NCI-H2029 (cell line): Measurements from ENCODE around the gene SEMA4A.
"Not testable (repeated sequence)": the region's sequence is repeated elsewhere in the genome, so short reads cannot be mapped to it uniquely, and the experiment has no call there.

ENCODE experiments used
- DNase-seq: peaks from one replicate; lab custom pipeline; 2025; lab: John Stamatoyannopoulos, UW

Gene SEMA4A

GRCh38 chr1:156194300-156194652 lies 40.9 kb downstream of the SEMA4A start:
- DNase-seq, result no peak

- DNase-seq, result no peak
Measured at GRCh38 chr1:156195853-156196252, 42.5 kb downstream of the SEMA4A start.

GRCh38 chr1:156196445-156196844 lies 43.1 kb downstream of the SEMA4A start:
- no peak for DNase-seq

GRCh38 chr1:156198831-156199349 lies 45.5 kb downstream of the SEMA4A start:
- DNase-seq, result no peak

GRCh38 chr1:156200044-156200443 lies 46.7 kb downstream of the SEMA4A start:
- no peak for DNase-seq

- no peak for DNase-seq
Measured at GRCh38 chr1:156203331-156203730, 49.9 kb downstream of the SEMA4A start.

GRCh38 chr1:156204686-156205085 lies 51.3 kb downstream of the SEMA4A start:
- no peak for DNase-seq

- no peak for DNase-seq
Measured at GRCh38 chr1:156211243-156211642, 57.9 kb downstream of the SEMA4A start.

- no peak for DNase-seq
Measured at GRCh38 chr1:156212130-156212529, 58.7 kb downstream of the SEMA4A start.

GRCh38 chr1:156212833-156213643 lies 59.7 kb downstream of the SEMA4A start, which contains the start of gene PMF1:
Gene PMF1 (plus strand): TSS chr1:156213007. CDS start chr1:156213016, 9 bp downstream.
- DNase-seq, result peak; percentile 94

GRCh38 chr1:156213644-156213966 lies 60.2 kb downstream of the SEMA4A start:
- no peak for DNase-seq

- no peak for DNase-seq
Measured at GRCh38 chr1:156214024-156214748, 60.8 kb downstream of the SEMA4A start.

GRCh38 chr1:156216361-156217086 lies 63.1 kb downstream of the SEMA4A start:
- not testable (repeated sequence) for DNase-seq

- no peak for DNase-seq
Measured at GRCh38 chr1:156217871-156218270, 64.5 kb downstream of the SEMA4A start.

GRCh38 chr1:156220226-156220625 lies 66.8 kb downstream of the SEMA4A start:
- DNase-seq, result no peak

- no peak for DNase-seq
Measured at GRCh38 chr1:156221986-156222692, 68.8 kb downstream of the SEMA4A start.

- DNase-seq, result no peak
Measured at GRCh38 chr1:156225677-156226014, 72.3 kb downstream of the SEMA4A start.

GRCh38 chr1:156226116-156226538 lies 72.7 kb downstream of the SEMA4A start:
- DNase-seq, result no peak

GRCh38 chr1:156226782-156227181 lies 73.4 kb downstream of the SEMA4A start:
- no peak for DNase-seq
